ENCODE data around the gene SLC13A5. TPM values are rescaled to one million over a fixed set of nuclear protein-coding genes. Genes with fewer than 3 reads are reported as not detected.

SLC13A5 gene
- total RNA-seq, 1 experiment from 2014 or later: 0.07 TPM

DNA sequence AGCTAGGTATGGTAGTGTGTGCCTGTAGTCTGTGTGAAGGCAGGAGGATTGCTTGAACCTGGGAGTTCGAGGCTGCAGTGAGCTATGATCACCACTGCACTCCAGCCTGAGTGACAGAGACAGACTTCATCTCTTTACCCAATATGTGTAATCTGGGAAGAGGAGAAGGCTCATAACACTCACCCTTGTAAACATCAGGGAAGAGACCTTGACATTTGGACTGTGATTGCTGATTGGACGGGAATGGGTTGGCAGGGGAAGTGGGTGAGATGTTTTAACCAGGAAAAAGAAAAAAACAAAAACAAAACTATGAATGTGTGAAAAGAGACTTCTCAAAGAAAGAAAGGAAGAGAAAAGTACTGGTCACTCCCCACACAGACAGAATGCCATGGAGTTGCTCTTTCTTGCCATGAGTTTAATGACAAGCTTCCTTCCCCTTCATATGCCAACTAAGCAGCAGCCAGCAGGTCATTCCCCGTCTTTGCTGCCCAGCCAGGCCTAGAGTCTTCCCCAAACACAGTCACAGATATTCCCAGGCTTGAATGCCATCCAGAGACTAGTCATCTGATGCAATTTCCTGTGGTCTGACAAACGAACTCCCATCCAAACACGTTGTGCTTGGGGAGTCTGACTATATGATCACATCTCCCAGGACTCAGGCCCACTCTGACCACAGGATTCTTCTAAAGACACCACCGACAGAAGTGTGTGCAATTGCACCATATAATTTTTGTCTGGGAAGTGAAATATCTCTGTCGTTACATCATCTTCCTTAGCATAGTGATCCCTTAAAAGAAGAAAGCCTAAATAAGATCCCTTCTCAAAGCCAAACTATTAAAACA lies 39.1 kb upstream of the SLC13A5 start:
- TF ChIP-seq, protein P1, sequence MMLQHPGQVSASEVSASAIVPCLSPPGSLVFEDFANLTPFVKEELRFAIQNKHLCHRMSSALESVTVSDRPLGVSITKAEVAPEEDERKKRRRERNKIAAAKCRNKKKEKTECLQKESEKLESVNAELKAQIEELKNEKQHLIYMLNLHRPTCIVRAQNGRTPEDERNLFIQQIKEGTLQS (IDR thresholded peaks at IDR 0.05): no peak
- no peak for TF ChIP-seq TCF7L2 (IDR thresholded peaks at IDR 0.05; ENCODE audit: borderline replicate concordance, extremely low read depth, insufficient read depth, insufficient read length)
- no peak for TF ChIP-seq CEBPB (IDR thresholded peaks at IDR 0.05; ENCODE audit: low read depth)
- TF ChIP-seq ELF1 (IDR thresholded peaks at IDR 0.05; ENCODE audit: borderline replicate concordance, low read depth): no peak
- TF ChIP-seq, protein P2, sequence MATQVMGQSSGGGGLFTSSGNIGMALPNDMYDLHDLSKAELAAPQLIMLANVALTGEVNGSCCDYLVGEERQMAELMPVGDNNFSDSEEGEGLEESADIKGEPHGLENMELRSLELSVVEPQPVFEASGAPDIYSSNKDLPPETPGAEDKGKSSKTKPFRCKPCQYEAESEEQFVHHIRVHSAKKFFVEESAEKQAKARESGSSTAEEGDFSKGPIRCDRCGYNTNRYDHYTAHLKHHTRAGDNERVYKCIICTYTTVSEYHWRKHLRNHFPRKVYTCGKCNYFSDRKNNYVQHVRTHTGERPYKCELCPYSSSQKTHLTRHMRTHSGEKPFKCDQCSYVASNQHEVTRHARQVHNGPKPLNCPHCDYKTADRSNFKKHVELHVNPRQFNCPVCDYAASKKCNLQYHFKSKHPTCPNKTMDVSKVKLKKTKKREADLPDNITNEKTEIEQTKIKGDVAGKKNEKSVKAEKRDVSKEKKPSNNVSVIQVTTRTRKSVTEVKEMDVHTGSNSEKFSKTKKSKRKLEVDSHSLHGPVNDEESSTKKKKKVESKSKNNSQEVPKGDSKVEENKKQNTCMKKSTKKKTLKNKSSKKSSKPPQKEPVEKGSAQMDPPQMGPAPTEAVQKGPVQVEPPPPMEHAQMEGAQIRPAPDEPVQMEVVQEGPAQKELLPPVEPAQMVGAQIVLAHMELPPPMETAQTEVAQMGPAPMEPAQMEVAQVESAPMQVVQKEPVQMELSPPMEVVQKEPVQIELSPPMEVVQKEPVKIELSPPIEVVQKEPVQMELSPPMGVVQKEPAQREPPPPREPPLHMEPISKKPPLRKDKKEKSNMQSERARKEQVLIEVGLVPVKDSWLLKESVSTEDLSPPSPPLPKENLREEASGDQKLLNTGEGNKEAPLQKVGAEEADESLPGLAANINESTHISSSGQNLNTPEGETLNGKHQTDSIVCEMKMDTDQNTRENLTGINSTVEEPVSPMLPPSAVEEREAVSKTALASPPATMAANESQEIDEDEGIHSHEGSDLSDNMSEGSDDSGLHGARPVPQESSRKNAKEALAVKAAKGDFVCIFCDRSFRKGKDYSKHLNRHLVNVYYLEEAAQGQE (IDR thresholded peaks at IDR 0.05; ENCODE audit: low read depth): no peak
- TF ChIP-seq, protein P3, sequence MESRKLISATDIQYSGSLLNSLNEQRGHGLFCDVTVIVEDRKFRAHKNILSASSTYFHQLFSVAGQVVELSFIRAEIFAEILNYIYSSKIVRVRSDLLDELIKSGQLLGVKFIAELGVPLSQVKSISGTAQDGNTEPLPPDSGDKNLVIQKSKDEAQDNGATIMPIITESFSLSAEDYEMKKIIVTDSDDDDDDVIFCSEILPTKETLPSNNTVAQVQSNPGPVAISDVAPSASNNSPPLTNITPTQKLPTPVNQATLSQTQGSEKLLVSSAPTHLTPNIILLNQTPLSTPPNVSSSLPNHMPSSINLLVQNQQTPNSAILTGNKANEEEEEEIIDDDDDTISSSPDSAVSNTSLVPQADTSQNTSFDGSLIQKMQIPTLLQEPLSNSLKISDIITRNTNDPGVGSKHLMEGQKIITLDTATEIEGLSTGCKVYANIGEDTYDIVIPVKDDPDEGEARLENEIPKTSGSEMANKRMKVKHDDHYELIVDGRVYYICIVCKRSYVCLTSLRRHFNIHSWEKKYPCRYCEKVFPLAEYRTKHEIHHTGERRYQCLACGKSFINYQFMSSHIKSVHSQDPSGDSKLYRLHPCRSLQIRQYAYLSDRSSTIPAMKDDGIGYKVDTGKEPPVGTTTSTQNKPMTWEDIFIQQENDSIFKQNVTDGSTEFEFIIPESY (IDR thresholded peaks at IDR 0.05; ENCODE audit: extremely low read depth, insufficient replicate concordance, low read length): no peak
- TF ChIP-seq, protein P4, sequence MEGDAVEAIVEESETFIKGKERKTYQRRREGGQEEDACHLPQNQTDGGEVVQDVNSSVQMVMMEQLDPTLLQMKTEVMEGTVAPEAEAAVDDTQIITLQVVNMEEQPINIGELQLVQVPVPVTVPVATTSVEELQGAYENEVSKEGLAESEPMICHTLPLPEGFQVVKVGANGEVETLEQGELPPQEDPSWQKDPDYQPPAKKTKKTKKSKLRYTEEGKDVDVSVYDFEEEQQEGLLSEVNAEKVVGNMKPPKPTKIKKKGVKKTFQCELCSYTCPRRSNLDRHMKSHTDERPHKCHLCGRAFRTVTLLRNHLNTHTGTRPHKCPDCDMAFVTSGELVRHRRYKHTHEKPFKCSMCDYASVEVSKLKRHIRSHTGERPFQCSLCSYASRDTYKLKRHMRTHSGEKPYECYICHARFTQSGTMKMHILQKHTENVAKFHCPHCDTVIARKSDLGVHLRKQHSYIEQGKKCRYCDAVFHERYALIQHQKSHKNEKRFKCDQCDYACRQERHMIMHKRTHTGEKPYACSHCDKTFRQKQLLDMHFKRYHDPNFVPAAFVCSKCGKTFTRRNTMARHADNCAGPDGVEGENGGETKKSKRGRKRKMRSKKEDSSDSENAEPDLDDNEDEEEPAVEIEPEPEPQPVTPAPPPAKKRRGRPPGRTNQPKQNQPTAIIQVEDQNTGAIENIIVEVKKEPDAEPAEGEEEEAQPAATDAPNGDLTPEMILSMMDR (IDR thresholded peaks at IDR 0.05 in 2 of 3, conservative IDR thresholded peaks at IDR 0.05 in 1 of 3; ENCODE audit: borderline replicate concordance in 1 of 3, insufficient read depth in 1 of 3, low read depth in 2 of 3, low read length in 2 of 3): no peak
- TF ChIP-seq ZNF274 (IDR thresholded peaks at IDR 0.05; ENCODE audit: low read depth, low read length): no peak
- no peak for TF ChIP-seq JUND (IDR thresholded peaks at IDR 0.05)
- no peak for TF ChIP-seq YY1 (IDR thresholded peaks at IDR 0.05; ENCODE audit: extremely low read depth, insufficient replicate concordance, low read depth, low read length)
- TF ChIP-seq MAX (IDR thresholded peaks at IDR 0.05): no peak
- TF ChIP-seq SIN3A (IDR thresholded peaks at IDR 0.05; ENCODE audit: low read depth): no peak
- TF ChIP-seq EZH2 (IDR thresholded peaks at IDR 0.05): no peak
- no peak for TF ChIP-seq EZH2phosphoT487 (IDR thresholded peaks at IDR 0.05; ENCODE audit: borderline replicate concordance)
- no peak for TF ChIP-seq POLR2A (IDR thresholded peaks at IDR 0.05; ENCODE audit: borderline replicate concordance, extremely low read depth, insufficient read depth, insufficient read length)
- TF ChIP-seq ZFX (IDR thresholded peaks at IDR 0.05): no peak
- Histone ChIP-seq H4K20me1 (ENCODE audit: insufficient read depth) (no peaks in the 10 kb centered on the region), H3K9ac (ENCODE audit: low read length) (no peak overlapping the region), H3K4me2 (ENCODE audit: low read length) (no peak overlapping the region), H3K4me3 (replicated peaks in 1 of 2; ENCODE audit: low read depth in 1 of 2, low read length in 2 of 2) (no peak overlapping the region), H3K36me3 (ENCODE audit: control insufficient read depth in 1 of 2, insufficient read depth in 2 of 2, low read length in 2 of 2) (no peaks in the 10 kb centered on the region), H3K27ac (ENCODE audit: low read depth, low read length) (no peak overlapping the region), H3K9me3 (ENCODE audit: control insufficient read depth in 1 of 2, insufficient read depth in 1 of 2, low read depth in 1 of 2, low read length in 2 of 2) (no peaks in the 10 kb centered on the region), H3K9me2 (ENCODE audit: insufficient read depth) (no peaks in the 10 kb centered on the region), H2AFZ (ENCODE audit: low read depth, low read length, poor library complexity, severe bottlenecking) (no peak overlapping the region), H3K79me2 (ENCODE audit: insufficient read depth, low read length) (no peaks in the 10 kb centered on the region), H3K27me3 (ENCODE audit: insufficient read depth, low read length) (no peaks in the 10 kb centered on the region), H3K4me1 (ENCODE audit: control insufficient read depth in 1 of 2, insufficient read depth in 2 of 2, low read length in 2 of 2) (no peaks in the 10 kb centered on the region)
- ATAC-seq (no peak), DNase-seq (ENCODE audit: low read depth, low spot score) (no peak)
- CTCF ChIA-PET: no interaction called here
- POLR2A ChIA-PET: no interaction called here
- intact Hi-C loops (cut with micrococcal nuclease): no loop called here
- RAD21 ChIA-PET (ENCODE audit: low non-redundant PET in 1 of 2, low total read pairs in 2 of 2, uncharacterized antibody in 2 of 2, unreplicated experiment in 2 of 2): no interaction called here
- BruUV-seq (replicated peaks): no TSS peak
